Esophagus squamous epithelium (tissue), 4 donors: ENCODE measurements around the gene C20orf96.

Experiments used
- POLR2A ChIP-seq, 4 donors: fragments of 450-650 bp; IDR thresholded peaks; one replicate each; pipeline ENCODE4 v1.6.1; 2017; ENCODE audit warnings: antibody characterized with exemption in 4 of 4, mild to moderate bottlenecking in 4 of 4, moderate library complexity in 3 of 4
- TF ChIP-seq, protein P1 (sequence below), 6 experiments: fragments of 450-650 bp in 4 of 6; fragments of 200-600 bp in 2 of 6; sonication (generic) in 2 of 6; IDR thresholded peaks; one replicate each; pipeline ENCODE4 v1.5.1; 2016 to 2019; ENCODE audit warnings: antibody characterized with exemption in 6 of 6, mild to moderate bottlenecking in 4 of 6, moderate library complexity in 4 of 6

GRCh38 chr20:328975-329695, 38.6 kb upstream of the C20orf96 start:
- TF ChIP-seq POLR2A (IDR thresholded peaks at IDR 0.05), result no peak
- TF ChIP-seq, protein P1, sequence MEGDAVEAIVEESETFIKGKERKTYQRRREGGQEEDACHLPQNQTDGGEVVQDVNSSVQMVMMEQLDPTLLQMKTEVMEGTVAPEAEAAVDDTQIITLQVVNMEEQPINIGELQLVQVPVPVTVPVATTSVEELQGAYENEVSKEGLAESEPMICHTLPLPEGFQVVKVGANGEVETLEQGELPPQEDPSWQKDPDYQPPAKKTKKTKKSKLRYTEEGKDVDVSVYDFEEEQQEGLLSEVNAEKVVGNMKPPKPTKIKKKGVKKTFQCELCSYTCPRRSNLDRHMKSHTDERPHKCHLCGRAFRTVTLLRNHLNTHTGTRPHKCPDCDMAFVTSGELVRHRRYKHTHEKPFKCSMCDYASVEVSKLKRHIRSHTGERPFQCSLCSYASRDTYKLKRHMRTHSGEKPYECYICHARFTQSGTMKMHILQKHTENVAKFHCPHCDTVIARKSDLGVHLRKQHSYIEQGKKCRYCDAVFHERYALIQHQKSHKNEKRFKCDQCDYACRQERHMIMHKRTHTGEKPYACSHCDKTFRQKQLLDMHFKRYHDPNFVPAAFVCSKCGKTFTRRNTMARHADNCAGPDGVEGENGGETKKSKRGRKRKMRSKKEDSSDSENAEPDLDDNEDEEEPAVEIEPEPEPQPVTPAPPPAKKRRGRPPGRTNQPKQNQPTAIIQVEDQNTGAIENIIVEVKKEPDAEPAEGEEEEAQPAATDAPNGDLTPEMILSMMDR (IDR thresholded peaks at IDR 0.05), result no peak
